CD4-positive, alpha-beta T cell treated with Interleukin-21 for 1 hour (primary cell): ENCODE measurements around the gene ZNF774.
"Not testable (repeated sequence)": the region's sequence is repeated elsewhere in the genome, so short reads cannot be mapped to it uniquely, and the experiment has no call there.

Experiments used
- DNase-seq: peaks from one replicate; pipeline ENCODE4 v3.0.0-alpha.2; 2020

ZNF774 gene

GRCh38 chr15:90393040-90393439 lies 41.0 kb downstream of the ZNF774 start:
- no peak for DNase-seq

- DNase-seq, result no peak
Measured at GRCh38 chr15:90394074-90394473, 42.0 kb downstream of the ZNF774 start.

GRCh38 chr15:90394748-90395442 lies 42.8 kb downstream of the ZNF774 start:
- DNase-seq, result no peak

GRCh38 chr15:90396321-90396720 lies 44.2 kb downstream of the ZNF774 start:
- DNase-seq, result no peak

- DNase-seq, result peak; percentile 47
Measured at GRCh38 chr15:90400005-90400758, 48.1 kb downstream of the ZNF774 start.

GRCh38 chr15:90400759-90401314 lies 48.8 kb downstream of the ZNF774 start:
- peak; percentile 92 for DNase-seq

- no peak for DNase-seq
Measured at GRCh38 chr15:90401495-90401894, 49.4 kb downstream of the ZNF774 start.

- no peak for DNase-seq
Measured at GRCh38 chr15:90402223-90402622, 50.1 kb downstream of the ZNF774 start.

GRCh38 chr15:90402767-90403166 lies 50.7 kb downstream of the ZNF774 start:
- no peak for DNase-seq

GRCh38 chr15:90405055-90405607 lies 53.0 kb downstream of the ZNF774 start:
- no peak for DNase-seq

- DNase-seq, result no peak
Measured at GRCh38 chr15:90407336-90407735, 55.3 kb downstream of the ZNF774 start.

- DNase-seq, result peak; percentile 72
Measured at GRCh38 chr15:90407871-90408317, 55.8 kb downstream of the ZNF774 start.

GRCh38 chr15:90408657-90409056 lies 56.6 kb downstream of the ZNF774 start:
- no peak for DNase-seq

- DNase-seq, result not testable (repeated sequence)
Measured at GRCh38 chr15:90409587-90409986, 57.5 kb downstream of the ZNF774 start.

GRCh38 chr15:90410316-90410715 lies 58.2 kb downstream of the ZNF774 start:
- not testable (repeated sequence) for DNase-seq

GRCh38 chr15:90411176-90411575 lies 59.1 kb downstream of the ZNF774 start:
- no peak for DNase-seq
